SK-N-SH treated with all-trans-retinoic acid at 6 μM for 48 hours (cell line): ENCODE measurements around the gene SH3YL1.
A peak's percentile ranks its signal among the peaks of the same experiment; 100 is the strongest.

ENCODE experiments used
- ATAC-seq: fragments of 200-7000 bp; cut with Tn5 transposase; 3 replicates; pipeline ENCODE4 v1.9.1; 2020; ENCODE audit warnings: mild to moderate bottlenecking, moderate library complexity
- CSDC2 ChIP-seq: fragments of 250-450 bp; sonication (Bioruptor Pico); IDR thresholded peaks from 2 replicates; pipeline ENCODE4 v1.5.0; 2020; ENCODE audit warnings: mild to moderate bottlenecking, moderate library complexity
- ESRRG ChIP-seq: fragments of 250-450 bp; sonication (Bioruptor Pico); IDR thresholded peaks from 2 replicates; pipeline ENCODE4 v1.6.1; 2021; ENCODE audit warnings: mild to moderate bottlenecking
- ISL1 ChIP-seq: fragments of 250-450 bp; sonication (Bioruptor Pico); IDR thresholded peaks from 2 replicates; pipeline ENCODE4 v2.1.2; 2022; ENCODE audit warnings: mild to moderate bottlenecking, moderate library complexity
- OSR1 ChIP-seq: fragments of 250-450 bp; sonication (Bioruptor Pico); IDR thresholded peaks from 2 replicates; pipeline ENCODE4 v1.8.0; 2022; ENCODE audit warnings: moderate library complexity, mild to moderate bottlenecking, inconsistent platforms
- PPARA ChIP-seq: fragments of 250-450 bp; sonication (Bioruptor Pico); IDR thresholded peaks from 2 replicates; pipeline ENCODE4 v1.5.0; 2020; ENCODE audit warnings: mild to moderate bottlenecking, borderline replicate concordance
- RARB ChIP-seq: fragments of 250-450 bp; sonication (Bioruptor Pico); IDR thresholded peaks from 2 replicates; pipeline ENCODE4 v1.8.0; 2021; ENCODE audit warnings: mild to moderate bottlenecking, moderate library complexity
- SNAI2 ChIP-seq: fragments of 250-450 bp; sonication (Bioruptor Pico); IDR thresholded peaks from 2 replicates; pipeline ENCODE4 v1.5.0; 2020; ENCODE audit warnings: mild to moderate bottlenecking, moderate library complexity
- TCF4 ChIP-seq: fragments of 250-450 bp; sonication (Bioruptor Pico); IDR thresholded peaks from 2 replicates; pipeline ENCODE4 v1.8.0; 2021; ENCODE audit warnings: mild to moderate bottlenecking, moderate library complexity, borderline replicate concordance
- TOX ChIP-seq: fragments of 250-450 bp; sonication (Bioruptor Pico); IDR thresholded peaks from 2 replicates; pipeline ENCODE4 v1.8.0; 2021; ENCODE audit warnings: mild to moderate bottlenecking, moderate library complexity, borderline replicate concordance
- ZFP30 ChIP-seq: fragments of 450-650 bp; formaldehyde crosslinking; IDR thresholded peaks from 2 replicates; pipeline ENCODE4 v1.5.0; 2022; ENCODE audit warnings: mild to moderate bottlenecking, moderate library complexity
- ZNF565 ChIP-seq: fragments of 450-650 bp; formaldehyde crosslinking; conservative IDR thresholded peaks from 2 replicates; pipeline ENCODE4 v1.5.0; 2020; ENCODE audit warnings: low read depth, mild to moderate bottlenecking, moderate library complexity
- ZNF70 ChIP-seq: fragments of 450-650 bp; formaldehyde crosslinking; IDR thresholded peaks from 2 replicates; pipeline ENCODE4 v1.5.0; 2020; ENCODE audit warnings: mild to moderate bottlenecking, moderate library complexity
- TF ChIP-seq, protein P1 (sequence below): fragments of 250-450 bp; sonication (Bioruptor Pico); IDR thresholded peaks from 2 replicates; pipeline ENCODE4 v1.5.1; 2021; ENCODE audit warnings: mild to moderate bottlenecking, moderate library complexity
- TF ChIP-seq, protein P2 (sequence below): fragments of 250-450 bp; sonication (Bioruptor Pico); IDR thresholded peaks from 2 replicates; pipeline ENCODE4 v1.5.1; 2020; ENCODE audit warnings: low read depth, mild to moderate bottlenecking, moderate library complexity
- TF ChIP-seq, protein P3 (sequence below): fragments of 250-450 bp; sonication (Bioruptor Pico); IDR thresholded peaks from 2 replicates; pipeline ENCODE4 v1.8.0; 2020; ENCODE audit warnings: mild to moderate bottlenecking, moderate library complexity, borderline replicate concordance
- TF ChIP-seq, protein P4 (sequence below): fragments of 250-450 bp; sonication (Bioruptor Pico); IDR thresholded peaks from 2 replicates; pipeline ENCODE4 v1.8.0; 2021; ENCODE audit warnings: low read depth, mild to moderate bottlenecking, moderate library complexity, borderline replicate concordance

The SH3YL1 gene

DNA sequence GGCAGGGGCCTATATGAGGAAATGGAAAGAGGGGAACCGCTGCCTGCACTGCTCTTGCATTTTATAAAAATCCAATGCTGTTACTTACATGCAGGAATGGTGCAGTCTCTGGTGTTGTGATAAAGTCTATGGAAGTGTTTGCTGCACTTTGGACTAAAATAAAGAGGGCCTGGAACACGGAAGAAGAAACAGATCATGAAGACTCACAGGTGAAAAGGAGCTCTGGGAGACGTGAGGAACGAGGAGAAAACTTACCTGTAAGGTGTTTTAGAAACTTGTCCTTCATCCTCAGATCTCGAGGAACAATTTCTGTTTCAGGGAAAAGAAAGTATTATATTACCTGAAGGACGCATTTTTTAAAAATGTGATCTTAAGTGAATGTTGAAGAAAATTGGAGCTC lies 22.2 kb upstream of the SH3YL1 start:
- no peak for ATAC-seq
- TF ChIP-seq ZNF565 (no peak), PPARA (CRISPR knock-in tag) (no peak), CSDC2 (CRISPR knock-in tag) (no peak), RARB (CRISPR knock-in tag) (no peak), ESRRG (CRISPR knock-in tag) (no peak), OSR1 (no peak), ZFP30 (CRISPR knock-in tag) (no peak), ZNF70 (CRISPR knock-in tag) (no peak), TCF4 (CRISPR knock-in tag) (no peak)
- TF ChIP-seq, protein P1, sequence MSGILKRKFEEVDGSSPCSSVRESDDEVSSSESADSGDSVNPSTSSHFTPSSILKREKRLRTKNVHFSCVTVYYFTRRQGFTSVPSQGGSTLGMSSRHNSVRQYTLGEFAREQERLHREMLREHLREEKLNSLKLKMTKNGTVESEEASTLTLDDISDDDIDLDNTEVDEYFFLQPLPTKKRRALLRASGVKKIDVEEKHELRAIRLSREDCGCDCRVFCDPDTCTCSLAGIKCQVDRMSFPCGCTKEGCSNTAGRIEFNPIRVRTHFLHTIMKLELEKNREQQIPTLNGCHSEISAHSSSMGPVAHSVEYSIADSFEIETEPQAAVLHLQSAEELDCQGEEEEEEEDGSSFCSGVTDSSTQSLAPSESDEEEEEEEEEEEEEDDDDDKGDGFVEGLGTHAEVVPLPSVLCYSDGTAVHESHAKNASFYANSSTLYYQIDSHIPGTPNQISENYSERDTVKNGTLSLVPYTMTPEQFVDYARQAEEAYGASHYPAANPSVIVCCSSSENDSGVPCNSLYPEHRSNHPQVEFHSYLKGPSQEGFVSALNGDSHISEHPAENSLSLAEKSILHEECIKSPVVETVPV (CRISPR knock-in tag), result no peak
- TF ChIP-seq, protein P2, sequence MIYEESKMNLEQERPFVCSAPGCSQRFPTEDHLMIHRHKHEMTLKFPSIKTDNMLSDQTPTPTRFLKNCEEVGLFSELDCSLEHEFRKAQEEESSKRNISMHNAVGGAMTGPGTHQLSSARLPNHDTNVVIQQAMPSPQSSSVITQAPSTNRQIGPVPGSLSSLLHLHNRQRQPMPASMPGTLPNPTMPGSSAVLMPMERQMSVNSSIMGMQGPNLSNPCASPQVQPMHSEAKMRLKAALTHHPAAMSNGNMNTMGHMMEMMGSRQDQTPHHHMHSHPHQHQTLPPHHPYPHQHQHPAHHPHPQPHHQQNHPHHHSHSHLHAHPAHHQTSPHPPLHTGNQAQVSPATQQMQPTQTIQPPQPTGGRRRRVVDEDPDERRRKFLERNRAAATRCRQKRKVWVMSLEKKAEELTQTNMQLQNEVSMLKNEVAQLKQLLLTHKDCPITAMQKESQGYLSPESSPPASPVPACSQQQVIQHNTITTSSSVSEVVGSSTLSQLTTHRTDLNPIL (CRISPR knock-in tag), result no peak
- TF ChIP-seq, protein P3, sequence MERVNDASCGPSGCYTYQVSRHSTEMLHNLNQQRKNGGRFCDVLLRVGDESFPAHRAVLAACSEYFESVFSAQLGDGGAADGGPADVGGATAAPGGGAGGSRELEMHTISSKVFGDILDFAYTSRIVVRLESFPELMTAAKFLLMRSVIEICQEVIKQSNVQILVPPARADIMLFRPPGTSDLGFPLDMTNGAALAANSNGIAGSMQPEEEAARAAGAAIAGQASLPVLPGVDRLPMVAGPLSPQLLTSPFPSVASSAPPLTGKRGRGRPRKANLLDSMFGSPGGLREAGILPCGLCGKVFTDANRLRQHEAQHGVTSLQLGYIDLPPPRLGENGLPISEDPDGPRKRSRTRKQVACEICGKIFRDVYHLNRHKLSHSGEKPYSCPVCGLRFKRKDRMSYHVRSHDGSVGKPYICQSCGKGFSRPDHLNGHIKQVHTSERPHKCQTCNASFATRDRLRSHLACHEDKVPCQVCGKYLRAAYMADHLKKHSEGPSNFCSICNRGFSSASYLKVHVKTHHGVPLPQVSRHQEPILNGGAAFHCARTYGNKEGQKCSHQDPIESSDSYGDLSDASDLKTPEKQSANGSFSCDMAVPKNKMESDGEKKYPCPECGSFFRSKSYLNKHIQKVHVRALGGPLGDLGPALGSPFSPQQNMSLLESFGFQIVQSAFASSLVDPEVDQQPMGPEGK, result no peak
- TF ChIP-seq, all 23 proteins: peak for 0

DNA sequence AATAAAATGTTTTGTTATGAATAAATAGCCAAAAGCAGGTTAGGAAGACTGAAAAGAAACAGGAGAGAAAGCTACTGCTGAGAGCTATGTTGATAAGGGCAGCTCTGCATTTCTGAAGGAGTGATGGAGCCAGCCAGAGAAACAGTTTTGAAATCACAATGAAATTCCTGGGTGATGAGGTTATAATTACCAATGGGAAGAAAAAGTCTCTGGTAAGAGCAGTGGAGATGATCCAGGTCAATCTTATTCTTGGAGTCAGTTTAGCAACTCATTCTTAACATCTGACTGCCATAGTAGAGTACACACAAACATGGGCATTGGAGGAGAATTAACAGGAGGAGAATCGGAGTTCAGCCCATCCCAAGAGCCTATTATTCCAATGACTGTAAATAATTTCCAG lies 21.7 kb upstream of the SH3YL1 start:
- TF ChIP-seq, protein P4, sequence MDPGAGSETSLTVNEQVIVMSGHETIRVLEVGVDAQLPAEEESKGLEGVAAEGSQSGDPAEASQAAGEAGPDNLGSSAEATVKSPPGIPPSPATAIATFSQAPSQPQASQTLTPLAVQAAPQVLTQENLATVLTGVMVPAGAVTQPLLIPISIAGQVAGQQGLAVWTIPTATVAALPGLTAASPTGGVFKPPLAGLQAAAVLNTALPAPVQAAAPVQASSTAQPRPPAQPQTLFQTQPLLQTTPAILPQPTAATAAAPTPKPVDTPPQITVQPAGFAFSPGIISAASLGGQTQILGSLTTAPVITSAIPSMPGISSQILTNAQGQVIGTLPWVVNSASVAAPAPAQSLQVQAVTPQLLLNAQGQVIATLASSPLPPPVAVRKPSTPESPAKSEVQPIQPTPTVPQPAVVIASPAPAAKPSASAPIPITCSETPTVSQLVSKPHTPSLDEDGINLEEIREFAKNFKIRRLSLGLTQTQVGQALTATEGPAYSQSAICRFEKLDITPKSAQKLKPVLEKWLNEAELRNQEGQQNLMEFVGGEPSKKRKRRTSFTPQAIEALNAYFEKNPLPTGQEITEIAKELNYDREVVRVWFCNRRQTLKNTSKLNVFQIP, result no peak
- TF ChIP-seq, protein P2 (CRISPR knock-in tag), result peak; percentile 53; the same call in 1 of the 2 replicates
- ATAC-seq, result no peak

DNA sequence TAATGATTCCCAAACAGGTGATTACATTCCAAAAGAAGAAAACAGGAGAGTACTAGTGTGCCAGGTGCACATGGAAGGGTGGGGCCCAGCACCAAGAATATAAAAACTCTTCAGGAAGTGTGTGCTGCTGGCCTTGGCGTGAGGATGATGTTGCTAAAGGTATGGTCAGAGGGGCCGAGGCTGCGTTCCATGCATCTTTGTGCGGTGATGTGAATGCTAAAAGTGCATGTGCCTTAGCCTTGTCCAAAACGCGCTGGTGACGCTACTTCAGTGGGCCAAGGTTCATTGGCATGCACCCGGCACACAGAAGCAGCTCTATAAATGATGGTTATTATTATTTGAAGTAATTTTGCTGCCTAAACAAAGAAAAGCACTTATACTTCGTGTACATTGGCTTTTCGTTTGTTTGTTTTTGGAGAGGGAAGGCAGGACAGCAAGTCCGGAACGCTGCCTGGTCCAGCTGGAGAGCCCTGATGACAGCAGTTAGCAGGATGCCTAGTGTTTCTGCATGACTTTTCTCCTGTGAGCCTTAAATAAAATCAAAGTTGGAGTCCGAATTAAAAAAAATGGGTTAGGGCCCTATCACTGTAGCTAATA lies 21.2 kb upstream of the SH3YL1 start:
- no peak for ATAC-seq
- no peak for TF ChIP-seq ESRRG (CRISPR knock-in tag)
- TF ChIP-seq, protein P4, result no peak
- no peak for TF ChIP-seq TOX (CRISPR knock-in tag)
- TF ChIP-seq ZNF565, result no peak
- TF ChIP-seq PPARA (CRISPR knock-in tag), result no peak
- TF ChIP-seq RARB (CRISPR knock-in tag), result no peak
- no peak for TF ChIP-seq SNAI2 (CRISPR knock-in tag)

DNA sequence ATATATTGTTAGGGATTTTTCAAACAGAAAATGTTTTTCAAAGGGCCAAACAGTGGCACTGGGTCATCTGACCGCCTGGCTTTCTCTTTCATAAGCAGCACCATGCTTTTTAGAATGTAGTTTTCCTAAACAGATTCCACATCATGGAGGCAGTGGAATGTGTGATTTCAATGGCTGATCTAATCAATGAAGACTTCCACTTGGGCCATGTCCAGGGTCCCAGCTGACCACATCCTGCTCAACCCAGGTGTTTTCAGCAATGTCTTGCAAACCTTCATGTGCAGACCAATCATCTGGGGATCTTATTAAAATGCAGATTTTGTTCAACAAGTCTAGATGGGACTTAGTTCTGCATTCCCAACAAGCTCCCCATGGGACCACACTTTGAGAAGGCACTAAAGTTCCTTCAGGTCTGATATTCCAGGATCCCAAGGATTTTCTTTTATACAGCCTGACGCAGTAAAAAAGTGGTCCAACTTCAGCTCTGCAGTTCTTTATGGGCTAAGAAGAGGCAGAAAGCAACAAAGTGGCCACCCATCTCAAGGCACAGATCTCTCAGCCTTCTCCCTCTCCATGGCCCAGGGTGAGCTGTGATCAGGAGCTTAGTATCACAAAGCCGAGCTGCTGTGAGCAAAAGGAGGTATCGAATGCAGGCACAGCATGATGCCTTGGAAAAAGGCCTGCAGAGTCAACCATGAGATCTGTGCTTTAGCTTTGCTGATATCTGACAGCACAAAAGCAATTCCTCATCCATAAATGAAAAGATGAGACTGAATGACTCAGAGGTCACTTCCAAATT lies 20.4 kb upstream of the SH3YL1 start:
- TF ChIP-seq ZNF565 (no peak), ZFP30 (CRISPR knock-in tag) (no peak), ISL1 (CRISPR knock-in tag) (no peak), PPARA (CRISPR knock-in tag) (no peak)
- no peak for ATAC-seq
